Right kidney (tissue), 1 donor: ENCODE measurements around the gene ATP8B1.
"Not testable (repeated sequence)": the region's sequence is repeated elsewhere in the genome, so short reads cannot be mapped to it uniquely, and the experiment has no call there.

Experiments
- DNase-seq: peaks from one replicate; pipeline ENCODE4 v3.0.0-alpha.2; 2016

ATP8B1 gene

GRCh38 chr18:57719211-57719935 is 83.7 kb downstream of the ATP8B1 start:
- not testable (repeated sequence) for DNase-seq

- no peak for DNase-seq
Observed at GRCh38 chr18:57716549-57716948, 86.6 kb downstream of the ATP8B1 start.

- DNase-seq, result no peak
Observed at GRCh38 chr18:57715671-57716070, 87.4 kb downstream of the ATP8B1 start.

- DNase-seq, result no peak
Observed at GRCh38 chr18:57715073-57715472, 88.0 kb downstream of the ATP8B1 start.

GRCh38 chr18:57710226-57710625 is 92.9 kb downstream of the ATP8B1 start:
- no peak for DNase-seq

GRCh38 chr18:57709335-57709734 is 93.8 kb downstream of the ATP8B1 start:
- DNase-seq, result no peak

- DNase-seq, result no peak
Observed at GRCh38 chr18:57708288-57708687, 94.8 kb downstream of the ATP8B1 start.

- DNase-seq, result no peak
Observed at GRCh38 chr18:57705832-57706595, 97.1 kb downstream of the ATP8B1 start.

GRCh38 chr18:57705011-57705410 is 98.1 kb downstream of the ATP8B1 start:
- no peak for DNase-seq

GRCh38 chr18:57698571-57699276 is 104.4 kb downstream of the ATP8B1 start:
- no peak for DNase-seq

- DNase-seq, result no peak
Observed at GRCh38 chr18:57697426-57697825, 105.7 kb downstream of the ATP8B1 start.

- no peak for DNase-seq
Observed at GRCh38 chr18:57696271-57696670, 106.8 kb downstream of the ATP8B1 start.

GRCh38 chr18:57691363-57691762 is 111.8 kb downstream of the ATP8B1 start:
- no peak for DNase-seq

GRCh38 chr18:57687970-57688369 is 115.1 kb downstream of the ATP8B1 start:
- DNase-seq, result no peak

GRCh38 chr18:57683470-57683869 is 119.6 kb downstream of the ATP8B1 start:
- DNase-seq, result no peak

- no peak for DNase-seq
Observed at GRCh38 chr18:57677262-57678211, 125.6 kb downstream of the ATP8B1 start.

GRCh38 chr18:57674891-57675290 is 128.2 kb downstream of the ATP8B1 start:
- DNase-seq, result no peak

- no peak for DNase-seq
Observed at GRCh38 chr18:57670046-57670445, 133.1 kb downstream of the ATP8B1 start.

- DNase-seq, result no peak
Observed at GRCh38 chr18:57668021-57668420, 135.1 kb downstream of the ATP8B1 start.

- DNase-seq, result no peak
Observed at GRCh38 chr18:57666818-57667497, 136.2 kb downstream of the ATP8B1 start.

- DNase-seq, result no peak
Observed at GRCh38 chr18:57664568-57665165, 138.4 kb downstream of the ATP8B1 start.
